Stomach (tissue), 9 donors: ENCODE measurements around the gene NAA35. TPM values are rescaled to one million over a fixed set of nuclear protein-coding genes. Genes with fewer than 3 reads are reported as not detected.
A peak's percentile ranks its signal among the peaks of the same experiment; 100 is the strongest.

Experiments used
- DNase-seq, 2 donors: peaks; one replicate each; pipeline versions ENCODE4 v3.0.0 to v3.0.0-alpha.2; 2013 to 2019
- H3K27ac ChIP-seq, 5 donors: fragments of 200-600 bp in 4 of 5; sonication (generic) in 4 of 5; one replicate each; pipeline ENCODE4 v1.5.1; 2013 to 2019; ENCODE audit warnings: mild to moderate bottlenecking in 1 of 5, moderate library complexity in 1 of 5
- H3K27me3 ChIP-seq, 3 donors: fragments of 200-600 bp; sonication (generic); one replicate each; pipeline ENCODE4 v1.5.1; 2017 to 2019; ENCODE audit warnings: mixed run types in 1 of 3
- H3K36me3 ChIP-seq, 4 donors: fragments of 200-600 bp; sonication (generic); 1 replicate in 3 of 4; 2 replicates in 1 of 4; pipeline ENCODE4 v1.5.1; 2016 to 2019
- H3K4me1 ChIP-seq, 4 donors: fragments of 200-600 bp; sonication (generic); one replicate each; pipeline ENCODE4 v1.5.1; 2016 to 2019
- H3K4me3 ChIP-seq, 4 donors: fragments of 200-600 bp; sonication (generic) in 3 of 4; one replicate each; pipeline ENCODE4 v1.5.1; 2016 to 2019; ENCODE audit warnings: mild to moderate bottlenecking in 1 of 4
- H3K9me3 ChIP-seq, 4 donors: fragments of 200-600 bp; sonication (generic); one replicate each; pipeline ENCODE4 v1.5.1; 2016 to 2019
- CTCF ChIP-seq, 7 experiments: fragments of 450-650 bp in 4 of 7; fragments of 200-600 bp in 3 of 7; sonication (generic) in 3 of 7; IDR thresholded peaks; one replicate each; pipeline ENCODE4 v1.5.1; 2016 to 2019; ENCODE audit warnings: antibody characterized with exemption in 7 of 7, control low read depth in 2 of 7, mild to moderate bottlenecking in 1 of 7
- EP300 ChIP-seq: sonication (generic); formaldehyde crosslinking; IDR thresholded peaks from one replicate; pipeline ENCODE4 v1.6.1; 2017; ENCODE audit warnings: antibody characterized with exemption
- POLR2A ChIP-seq, 4 donors: fragments of 450-650 bp; IDR thresholded peaks; one replicate each; pipeline ENCODE4 v1.6.1; 2016; ENCODE audit warnings: antibody characterized with exemption in 4 of 4, control low read depth in 2 of 4, mild to moderate bottlenecking in 1 of 4, moderate library complexity in 1 of 4
- POLR2AphosphoS5 ChIP-seq, 3 donors: sonication (generic); formaldehyde crosslinking; IDR thresholded peaks; one replicate each; pipeline ENCODE4 v1.6.1; 2016; ENCODE audit warnings: antibody characterized with exemption in 3 of 3
- WGBS, 5 donors: extraction: QIAGEN DNeasy Blood & Tissue Kit in 3 of 5; methylation state at CpG; one replicate each; pipeline versions ENCODE4 v1.1.5 to v1.1.7; 2013 to 2018; 5-methylcytosine and 5-hydroxymethylcytosine counted together
- intact Hi-C: fragments of 100-400 bp; cut with DNase I; formaldehyde crosslinking; loops from one replicate; pipeline ENCODE4 v1.15.1; 2023; ENCODE audit warnings: low total_unique reads
- polyA plus RNA-seq, 3 donors: library from polyadenylated mRNA; stranded (reverse); fragments of 200-250 nt; gene quantifications; one replicate each; pipeline ENCODE4 v1.2.3, GENCODE V29; 2013
- total RNA-seq, 5 donors: library from RNA; depleted of rRNA; stranded (reverse); fragments of >200 nt; gene quantifications; one replicate each; pipeline versions ENCODE4 v1.1.0 to v1.2.3, GENCODE V29; 2014 to 2016
- donor health status: healthy with polysubstance abuse.
- donor health status: Bipolar disorder and iron deficiency.
- donor health status: healthy.

NAA35 gene
- total and polyA plus RNA-seq, 8 donors = 6.0 to 67.0 (median 10.4) TPM

GRCh38 chr9:85944672-85945071 lies 3.7 kb downstream of the NAA35 start:
- Histone ChIP-seq H3K27me3 (no peaks in the 10 kb centered on the region), H3K4me1 (peaks cover 22 to 75% (median 49%) of the 10 kb centered on the region in 4 donors), H3K4me3 (no peak overlapping the region), H3K9me3 (no peaks in the 10 kb centered on the region), H3K36me3 (peaks cover 0 to 60% (median 29%) of the 10 kb centered on the region in 4 donors), H3K27ac (no peak overlapping the region)
- DNase-seq = no peak
- WGBS, 5 donors = 64 to 80% (median 79%) methylated on average over 2 of the region's 2 CpGs
- intact Hi-C loops = no loop called here
- no peak for TF ChIP-seq EP300
- TF ChIP-seq POLR2A (IDR thresholded peaks at IDR 0.05) = no peak
- TF ChIP-seq CTCF (IDR thresholded peaks at IDR 0.05) = no peak
- no peak for TF ChIP-seq POLR2AphosphoS5 (IDR thresholded peaks at IDR 0.05)

- intact Hi-C loops = no loop called here
- peak in 1 of 2 donors; percentile 9 for DNase-seq
These were observed 8.8 kb downstream of the NAA35 start for GRCh38 chr9:85949586-85950335.

GRCh38 chr9:85959955-85960354 lies 19.0 kb downstream of the NAA35 start:
- no peaks in the 10 kb centered on the region for H3K27me3 ChIP-seq
- H3K9me3 ChIP-seq = no peaks in the 10 kb centered on the region
- peaks cover 0 to 26% (median 9%) of the 10 kb centered on the region in 4 donors for H3K4me1 ChIP-seq
- H3K27ac ChIP-seq = no peak overlapping the region
- WGBS, 5 donors = 63 to 77% (median 71%) methylated on average over 3 of the region's 3 CpGs
- intact Hi-C loops = no loop called here
- H3K36me3 ChIP-seq = peaks cover 3 to 69% (median 54%) of the 10 kb centered on the region in 4 donors
- no peak for TF ChIP-seq POLR2A (IDR thresholded peaks at IDR 0.05)
- TF ChIP-seq POLR2AphosphoS5 (IDR thresholded peaks at IDR 0.05) = no peak
- no peak for TF ChIP-seq CTCF (IDR thresholded peaks at IDR 0.05)
- TF ChIP-seq EP300 = no peak
- H3K4me3 ChIP-seq = no peak overlapping the region
- no peak for DNase-seq

More at GRCh38 chr9:85949586-85950335, 8.8 kb downstream of the NAA35 start:
- WGBS, 5 donors = 59 to 69% (median 64%) methylated on average over 4 of the region's 4 CpGs
- H3K4me3 ChIP-seq = no peak overlapping the region
- no peaks in the 10 kb centered on the region for H3K9me3 ChIP-seq
- H3K4me1 ChIP-seq = peaks cover 0 to 50% (median 26%) of the 10 kb centered on the region in 4 donors
- H3K27me3 ChIP-seq = no peaks in the 10 kb centered on the region
- peak overlapping the region in 1 of 5 donors; percentile 26 for H3K27ac ChIP-seq
- H3K36me3 ChIP-seq = peaks cover 0 to 63% (median 45%) of the 10 kb centered on the region in 4 donors
- no peak for TF ChIP-seq EP300
- TF ChIP-seq CTCF (IDR thresholded peaks at IDR 0.05) = no peak
- no peak for TF ChIP-seq POLR2A (IDR thresholded peaks at IDR 0.05)
- TF ChIP-seq POLR2AphosphoS5 (IDR thresholded peaks at IDR 0.05) = no peak

- H3K4me1 ChIP-seq = peaks cover 0 to 26% (median 9%) of the 10 kb centered on the region in 4 donors
- DNase-seq = peak in 1 of 2 donors; percentile 61
- 40 to 69% (median 58%) methylated on average over 3 of the region's 3 CpGs for WGBS, 5 donors
- no peak overlapping the region for H3K27ac ChIP-seq
- H3K36me3 ChIP-seq = peaks cover 3 to 77% (median 61%) of the 10 kb centered on the region in 4 donors
- no peak for TF ChIP-seq POLR2A (IDR thresholded peaks at IDR 0.05)
- TF ChIP-seq CTCF (IDR thresholded peaks at IDR 0.05) = no peak
- TF ChIP-seq POLR2AphosphoS5 (IDR thresholded peaks at IDR 0.05) = no peak
- TF ChIP-seq EP300 = no peak
- no peak overlapping the region for H3K4me3 ChIP-seq
- no peaks in the 10 kb centered on the region for H3K27me3 ChIP-seq
- intact Hi-C loops = no loop called here
- no peaks in the 10 kb centered on the region for H3K9me3 ChIP-seq
These were observed 19.7 kb downstream of the NAA35 start for GRCh38 chr9:85960688-85961093.
